Pancreas (tissue), 10 donors: ENCODE data around the gene RIC3. TPM values are rescaled to one million over a fixed set of nuclear protein-coding genes. Genes with fewer than 3 reads are reported as not detected.

Source experiments
- ATAC-seq, 4 donors: fragments of 200-7000 bp; cut with Tn5 transposase; one replicate each; pipeline versions ENCODE4 v1.8.0 to v1.9.1; 2020; ENCODE audit warnings: mild to moderate bottlenecking in 4 of 4, moderate library complexity in 4 of 4
- DNase-seq, 6 donors: peaks; one replicate each; pipeline ENCODE4 v3.0.0-alpha.2; 2020
- FAIRE-seq: peaks from 2 replicates; lab custom pipeline; 2012; peaks lifted over from hg19 to GRCh38; lab: Jason Lieb, UNC
- H3K27ac ChIP-seq, 4 donors: fragments of 200-600 bp; sonication (generic); 1 replicate in 3 of 4; 2 replicates in 1 of 4; pipeline versions ENCODE4 v1.5.0 to v1.8.0; 2020
- H3K27me3 ChIP-seq, 4 donors: fragments of 200-600 bp; one replicate each; pipeline ENCODE4 v1.8.0; 2021
- H3K36me3 ChIP-seq, 3 donors: fragments of 200-600 bp; sonication (generic) in 1 of 3; one replicate each; pipeline versions ENCODE4 v1.5.0 to v1.8.0; 2020 to 2021
- H3K4me1 ChIP-seq, 3 donors: fragments of 200-600 bp; one replicate each; pipeline ENCODE4 v1.8.0; 2021
- H3K4me3 ChIP-seq, 4 donors: fragments of 200-600 bp; sonication (generic) in 2 of 4; one replicate each; pipeline versions ENCODE4 v1.5.0 to v1.8.0; 2020 to 2021
- H3K9me3 ChIP-seq, 4 donors: fragments of 200-600 bp; one replicate each; pipeline ENCODE4 v1.8.0; 2021
- WGBS, 2 donors: extraction: QIAGEN DNeasy Blood & Tissue Kit; methylation state at CpG; one replicate each; pipeline ENCODE4 v1.1.7; 2013; 5-methylcytosine and 5-hydroxymethylcytosine counted together
- intact Hi-C, 3 donors: fragments of 100-400 bp; cut with DNase I; formaldehyde crosslinking; loops; one replicate each; pipeline versions ENCODE4 v1.11.1 to v1.14.2; 2022
- polyA plus RNA-seq, 2 donors: library from polyadenylated mRNA; stranded (reverse); fragments of 200-250 nt; gene quantifications; one replicate each; pipeline ENCODE4 v1.2.3, GENCODE V29; 2013
- total RNA-seq, 6 donors: library from RNA; stranded (reverse); fragmentation: NEBNext Ultra II Directional in 4 of 6; extraction: Animal tissue kit (Norgen Biotek cat#: 25700) in 4 of 6; gene quantifications; one replicate each; pipeline versions ENCODE4 v1.2.1 to v1.2.4, GENCODE V29; 2021 to 2023
- TF ChIP-seq, protein P1 (sequence below), 4 donors: fragments of 200-600 bp; sonication (generic) in 3 of 4; IDR thresholded peaks; one replicate each; pipeline versions ENCODE4 v1.5.0 to v1.8.0; 2021; ENCODE audit warnings: antibody characterized with exemption in 4 of 4
- donor health status: healthy with polysubstance abuse.
- donor health status: DM: no; HTN: no; CAD: no; lungs with moderate emphysema.
- donor health status: DM: no; HTN: no; CAD: no.
- donor health status: control.
- donor health status: control.
- donor health status: Bipolar disorder and iron deficiency.
- donor health status: DM: yes; HTN: yes; CAD: no.
- donor health status: DM: no; HTN: no; CAD: no.
- donor health status: DM: no; HTN: no; CAD: no.
- donor health status: DM: yes; HTN: yes; CAD: no.

RIC3 gene
- total and polyA plus RNA-seq, 8 donors: 11.3 to 49.9 (median 18.2) TPM

- 36 to 38% methylated on average over 3 of the region's 3 CpGs for WGBS, 2 donors
- FAIRE-seq (peak; percentile 75), DNase-seq (peak in 5 of 6 donors; percentile 32 to 87 (median 65)), ATAC-seq (peak; percentile 67 to 92 (median 84))
- no peaks in the 10 kb centered on the region for H3K27me3 ChIP-seq
- TF ChIP-seq, protein P1, sequence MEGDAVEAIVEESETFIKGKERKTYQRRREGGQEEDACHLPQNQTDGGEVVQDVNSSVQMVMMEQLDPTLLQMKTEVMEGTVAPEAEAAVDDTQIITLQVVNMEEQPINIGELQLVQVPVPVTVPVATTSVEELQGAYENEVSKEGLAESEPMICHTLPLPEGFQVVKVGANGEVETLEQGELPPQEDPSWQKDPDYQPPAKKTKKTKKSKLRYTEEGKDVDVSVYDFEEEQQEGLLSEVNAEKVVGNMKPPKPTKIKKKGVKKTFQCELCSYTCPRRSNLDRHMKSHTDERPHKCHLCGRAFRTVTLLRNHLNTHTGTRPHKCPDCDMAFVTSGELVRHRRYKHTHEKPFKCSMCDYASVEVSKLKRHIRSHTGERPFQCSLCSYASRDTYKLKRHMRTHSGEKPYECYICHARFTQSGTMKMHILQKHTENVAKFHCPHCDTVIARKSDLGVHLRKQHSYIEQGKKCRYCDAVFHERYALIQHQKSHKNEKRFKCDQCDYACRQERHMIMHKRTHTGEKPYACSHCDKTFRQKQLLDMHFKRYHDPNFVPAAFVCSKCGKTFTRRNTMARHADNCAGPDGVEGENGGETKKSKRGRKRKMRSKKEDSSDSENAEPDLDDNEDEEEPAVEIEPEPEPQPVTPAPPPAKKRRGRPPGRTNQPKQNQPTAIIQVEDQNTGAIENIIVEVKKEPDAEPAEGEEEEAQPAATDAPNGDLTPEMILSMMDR (IDR thresholded peaks at IDR 0.05): peak; percentile 61 to 77 (median 72)
- no peak overlapping the region for H3K27ac ChIP-seq
- H3K36me3 ChIP-seq: peaks cover 0 to 3% (median 0%) of the 10 kb centered on the region in 3 donors
- no peaks in the 10 kb centered on the region for H3K4me1 ChIP-seq
- H3K4me3 ChIP-seq: no peak overlapping the region
- intact Hi-C loops: no loop called here
- H3K9me3 ChIP-seq: no peaks in the 10 kb centered on the region
Observed at GRCh38 chr11:8099291-8099899, 69.4 kb downstream of the RIC3 start.

GRCh38 chr11:8098879-8099278 lies 69.9 kb downstream of the RIC3 start:
- TF ChIP-seq, protein P1 (IDR thresholded peaks at IDR 0.05): no peak
- FAIRE-seq (no peak), DNase-seq (no peak), ATAC-seq (no peak)
- Histone ChIP-seq H3K27ac (no peak overlapping the region), H3K4me1 (no peaks in the 10 kb centered on the region), H3K9me3 (no peaks in the 10 kb centered on the region), H3K36me3 (no peaks in the 10 kb centered on the region), H3K27me3 (no peaks in the 10 kb centered on the region), H3K4me3 (no peak overlapping the region)
- intact Hi-C loops: no loop called here
- 74 to 79% methylated on average over 6 of the region's 6 CpGs for WGBS, 2 donors

GRCh38 chr11:8098361-8098760 lies 70.5 kb downstream of the RIC3 start:
- no peak overlapping the region for H3K4me3 ChIP-seq
- no peak overlapping the region for H3K27ac ChIP-seq
- WGBS, 2 donors: 72 to 84% methylated on average over 4 of the region's 4 CpGs
- no peaks in the 10 kb centered on the region for H3K36me3 ChIP-seq
- ATAC-seq: no peak
- no peak for DNase-seq
- no peaks in the 10 kb centered on the region for H3K4me1 ChIP-seq
- H3K9me3 ChIP-seq: no peaks in the 10 kb centered on the region
- no peaks in the 10 kb centered on the region for H3K27me3 ChIP-seq
- intact Hi-C loops: no loop called here
- TF ChIP-seq, protein P1 (IDR thresholded peaks at IDR 0.05): no peak
- no peak for FAIRE-seq

DNA sequence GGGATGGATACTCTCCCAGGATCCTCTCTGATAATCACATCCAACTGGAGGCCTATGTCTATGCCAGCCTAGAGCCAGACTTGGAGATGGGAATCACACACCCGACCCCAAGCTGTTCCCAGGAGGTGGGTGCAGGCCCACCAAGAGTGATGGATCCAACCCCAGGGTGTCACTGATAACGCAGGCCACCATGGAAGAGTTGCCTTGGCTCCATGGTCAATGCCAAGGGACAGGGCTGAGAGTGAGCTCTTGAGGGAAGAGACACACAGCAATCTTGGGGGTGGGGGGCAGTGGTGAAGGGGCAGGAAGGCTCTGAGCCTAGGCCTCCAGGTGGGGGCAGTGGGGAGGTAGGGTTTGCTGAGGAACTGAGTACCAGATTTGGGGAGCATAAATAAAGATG lies 70.9 kb downstream of the RIC3 start:
- intact Hi-C loops: no loop called here
- Histone ChIP-seq H3K4me1 (no peaks in the 10 kb centered on the region), H3K9me3 (no peaks in the 10 kb centered on the region), H3K4me3 (no peak overlapping the region), H3K27ac (no peak overlapping the region), H3K27me3 (no peaks in the 10 kb centered on the region), H3K36me3 (no peaks in the 10 kb centered on the region)
- DNase-seq (no peak), ATAC-seq (no peak), FAIRE-seq (no peak)
- WGBS, 2 donors: 79 to 93% methylated on average over 2 of the region's 2 CpGs
- TF ChIP-seq, protein P1 (IDR thresholded peaks at IDR 0.05): no peak

GRCh38 chr11:8097468-8097867 lies 71.4 kb downstream of the RIC3 start:
- no peak for FAIRE-seq

More at GRCh38 chr11:8097468-8097867, 71.4 kb downstream of the RIC3 start:
- no peak for ATAC-seq
- no peak for DNase-seq
- Histone ChIP-seq H3K27ac (no peak overlapping the region), H3K9me3 (no peaks in the 10 kb centered on the region), H3K4me1 (no peaks in the 10 kb centered on the region), H3K27me3 (no peaks in the 10 kb centered on the region), H3K4me3 (no peak overlapping the region), H3K36me3 (no peaks in the 10 kb centered on the region)
- intact Hi-C loops: no loop called here
- TF ChIP-seq, protein P1 (IDR thresholded peaks at IDR 0.05): no peak
- WGBS, 2 donors: 86 to 87% methylated on average over 8 to 9 of the region's 9 CpGs
